Measurements from ENCODE around the gene AGMAT.

AGMAT gene

GRCh38 chr1:15568387-15569073 lies 16.3 kb downstream of the AGMAT start:
- TF ChIP-seq, protein P1, sequence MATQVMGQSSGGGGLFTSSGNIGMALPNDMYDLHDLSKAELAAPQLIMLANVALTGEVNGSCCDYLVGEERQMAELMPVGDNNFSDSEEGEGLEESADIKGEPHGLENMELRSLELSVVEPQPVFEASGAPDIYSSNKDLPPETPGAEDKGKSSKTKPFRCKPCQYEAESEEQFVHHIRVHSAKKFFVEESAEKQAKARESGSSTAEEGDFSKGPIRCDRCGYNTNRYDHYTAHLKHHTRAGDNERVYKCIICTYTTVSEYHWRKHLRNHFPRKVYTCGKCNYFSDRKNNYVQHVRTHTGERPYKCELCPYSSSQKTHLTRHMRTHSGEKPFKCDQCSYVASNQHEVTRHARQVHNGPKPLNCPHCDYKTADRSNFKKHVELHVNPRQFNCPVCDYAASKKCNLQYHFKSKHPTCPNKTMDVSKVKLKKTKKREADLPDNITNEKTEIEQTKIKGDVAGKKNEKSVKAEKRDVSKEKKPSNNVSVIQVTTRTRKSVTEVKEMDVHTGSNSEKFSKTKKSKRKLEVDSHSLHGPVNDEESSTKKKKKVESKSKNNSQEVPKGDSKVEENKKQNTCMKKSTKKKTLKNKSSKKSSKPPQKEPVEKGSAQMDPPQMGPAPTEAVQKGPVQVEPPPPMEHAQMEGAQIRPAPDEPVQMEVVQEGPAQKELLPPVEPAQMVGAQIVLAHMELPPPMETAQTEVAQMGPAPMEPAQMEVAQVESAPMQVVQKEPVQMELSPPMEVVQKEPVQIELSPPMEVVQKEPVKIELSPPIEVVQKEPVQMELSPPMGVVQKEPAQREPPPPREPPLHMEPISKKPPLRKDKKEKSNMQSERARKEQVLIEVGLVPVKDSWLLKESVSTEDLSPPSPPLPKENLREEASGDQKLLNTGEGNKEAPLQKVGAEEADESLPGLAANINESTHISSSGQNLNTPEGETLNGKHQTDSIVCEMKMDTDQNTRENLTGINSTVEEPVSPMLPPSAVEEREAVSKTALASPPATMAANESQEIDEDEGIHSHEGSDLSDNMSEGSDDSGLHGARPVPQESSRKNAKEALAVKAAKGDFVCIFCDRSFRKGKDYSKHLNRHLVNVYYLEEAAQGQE (IDR thresholded peaks at IDR 0.05; ENCODE audit: insufficient read depth in 1 of 2, low read depth in 2 of 2, low read length in 2 of 2): no peak
- TF ChIP-seq POLR2AphosphoS5 (IDR thresholded peaks at IDR 0.05; ENCODE audit: low read depth, low read length) (no peak), SIN3A (IDR thresholded peaks at IDR 0.05; ENCODE audit: borderline replicate concordance, insufficient read depth, low read length) (no peak)

GRCh38 chr1:15559189-15559810 lies 25.6 kb downstream of the AGMAT start:
- TF ChIP-seq, protein P1 (IDR thresholded peaks at IDR 0.05; ENCODE audit: insufficient read depth in 1 of 2, low read depth in 2 of 2, low read length in 2 of 2): no peak
- TF ChIP-seq FOXP2 (optimal IDR thresholded peaks at IDR 0.05; ENCODE audit: borderline replicate concordance, extremely low read depth, extremely low read length, insufficient read depth) (no peak), SIN3A (IDR thresholded peaks at IDR 0.05; ENCODE audit: borderline replicate concordance, insufficient read depth, low read length) (no peak), TAF1 (IDR thresholded peaks at IDR 0.05; ENCODE audit: borderline replicate concordance, insufficient read depth, low read length) (no peak), POLR2AphosphoS5 (IDR thresholded peaks at IDR 0.05; ENCODE audit: low read depth, low read length) (no peak)

DNA sequence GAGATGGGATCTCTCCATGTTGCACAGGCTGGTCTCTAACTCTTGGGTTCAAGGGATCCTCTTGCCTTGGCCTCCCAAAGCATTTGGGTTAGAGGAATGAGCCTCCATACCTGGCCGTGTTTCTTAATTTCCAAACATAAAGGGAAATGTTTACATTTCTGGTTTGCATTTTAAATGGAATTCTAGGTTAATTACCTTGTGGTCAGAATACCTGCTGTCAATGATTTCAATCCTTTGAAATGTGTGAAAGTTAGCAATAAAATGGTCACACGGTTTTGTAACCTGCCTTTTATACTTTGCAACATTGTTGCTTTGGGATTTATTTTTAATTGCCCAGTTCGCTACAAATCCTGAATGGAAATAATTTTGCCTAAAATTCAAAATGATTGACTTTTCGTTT lies 26.3 kb downstream of the AGMAT start:
- TF ChIP-seq SIN3A (IDR thresholded peaks at IDR 0.05; ENCODE audit: borderline replicate concordance, insufficient read depth, low read length) (no peak), TAF1 (IDR thresholded peaks at IDR 0.05; ENCODE audit: borderline replicate concordance, insufficient read depth, low read length) (no peak), POLR2AphosphoS5 (IDR thresholded peaks at IDR 0.05; ENCODE audit: low read depth, low read length) (no peak), FOXP2 (optimal IDR thresholded peaks at IDR 0.05; ENCODE audit: borderline replicate concordance, extremely low read depth, extremely low read length, insufficient read depth) (no peak)
- TF ChIP-seq, protein P1 (IDR thresholded peaks at IDR 0.05; ENCODE audit: insufficient read depth in 1 of 2, low read depth in 2 of 2, low read length in 2 of 2): no peak

- TF ChIP-seq FOXP2 (optimal IDR thresholded peaks at IDR 0.05; ENCODE audit: borderline replicate concordance, extremely low read depth, extremely low read length, insufficient read depth): no peak
- no peak for TF ChIP-seq POLR2AphosphoS5 (IDR thresholded peaks at IDR 0.05; ENCODE audit: low read depth, low read length)
- TF ChIP-seq, protein P1 (IDR thresholded peaks at IDR 0.05; ENCODE audit: insufficient read depth in 1 of 2, low read depth in 2 of 2, low read length in 2 of 2): no peak
- no peak for TF ChIP-seq TAF1 (IDR thresholded peaks at IDR 0.05; ENCODE audit: borderline replicate concordance, insufficient read depth, low read length)
- no peak for TF ChIP-seq SIN3A (IDR thresholded peaks at IDR 0.05; ENCODE audit: borderline replicate concordance, insufficient read depth, low read length)
Measured at GRCh38 chr1:15557594-15557993, 27.3 kb downstream of the AGMAT start.
